Breast epithelium (tissue), 4 donors: ENCODE data around the gene TMEM238L. TPM values are rescaled to one million over a fixed set of nuclear protein-coding genes. Genes with fewer than 3 reads are reported as not detected.

Source experiments
- DNase-seq, 2 donors: peaks; one replicate each; pipeline ENCODE4 v3.0.0-alpha.2; 2019; ENCODE audit warnings: low spot score in 2 of 2
- H3K27ac ChIP-seq, 2 donors: fragments of 200-600 bp; sonication (generic) in 1 of 2; one replicate each; pipeline ENCODE4 v1.5.1; 2016 to 2019; ENCODE audit warnings: mild to moderate bottlenecking in 1 of 2
- H3K27me3 ChIP-seq, 2 donors: fragments of 200-600 bp; sonication (generic) in 1 of 2; one replicate each; pipeline versions ENCODE4 v1.5.1 to v1.6.0; 2017 to 2019; ENCODE audit warnings: control low read depth in 1 of 2, mild to moderate bottlenecking in 1 of 2
- H3K36me3 ChIP-seq: fragments of 200-600 bp; one replicate; pipeline ENCODE4 v1.5.1; 2019
- H3K4me1 ChIP-seq, 2 donors: fragments of 200-600 bp; sonication (generic); one replicate each; pipeline ENCODE4 v1.5.1; 2016 to 2019; ENCODE audit warnings: control low read depth in 1 of 2
- H3K4me3 ChIP-seq, 3 donors: fragments of 200-600 bp; sonication (generic); 1 replicate in 2 of 3; 2 replicates in 1 of 3; pipeline ENCODE4 v1.5.1; 2016 to 2019; ENCODE audit warnings: mild to moderate bottlenecking in 3 of 3, moderate library complexity in 2 of 3
- H3K9me3 ChIP-seq, 2 donors: fragments of 200-600 bp; sonication (generic) in 1 of 2; one replicate each; pipeline ENCODE4 v1.5.1; 2016 to 2019; ENCODE audit warnings: control low read depth in 1 of 2
- POLR2A ChIP-seq: fragments of 450-650 bp; IDR thresholded peaks from one replicate; pipeline ENCODE4 v1.6.1; 2016; ENCODE audit warnings: antibody characterized with exemption, mild to moderate bottlenecking, moderate library complexity
- POLR2AphosphoS5 ChIP-seq, 3 donors: sonication (generic); formaldehyde crosslinking; IDR thresholded peaks; one replicate each; pipeline ENCODE4 v1.6.1; 2017; ENCODE audit warnings: antibody characterized with exemption in 3 of 3
- intact Hi-C: fragments of 100-400 bp; cut with DNase I; formaldehyde crosslinking; loops from one replicate; pipeline ENCODE4 v1.15.1; 2023; ENCODE audit warnings: low total_unique reads
- total RNA-seq, 3 donors: library from RNA; depleted of rRNA; stranded (reverse); fragments of >200 nt; gene quantifications; one replicate each; pipeline ENCODE4 v1.1.0, GENCODE V29; 2016
- TF ChIP-seq, protein P1 (sequence below), 3 donors: fragments of 450-650 bp; IDR thresholded peaks; one replicate each; pipeline ENCODE4 v1.5.1; 2016 to 2017; ENCODE audit warnings: antibody characterized with exemption in 3 of 3, mild to moderate bottlenecking in 3 of 3, moderate library complexity in 3 of 3

The TMEM238L gene
- total RNA-seq, 3 donors from 2014 or later, result 0.66 TPM; not detected in 2

DNA sequence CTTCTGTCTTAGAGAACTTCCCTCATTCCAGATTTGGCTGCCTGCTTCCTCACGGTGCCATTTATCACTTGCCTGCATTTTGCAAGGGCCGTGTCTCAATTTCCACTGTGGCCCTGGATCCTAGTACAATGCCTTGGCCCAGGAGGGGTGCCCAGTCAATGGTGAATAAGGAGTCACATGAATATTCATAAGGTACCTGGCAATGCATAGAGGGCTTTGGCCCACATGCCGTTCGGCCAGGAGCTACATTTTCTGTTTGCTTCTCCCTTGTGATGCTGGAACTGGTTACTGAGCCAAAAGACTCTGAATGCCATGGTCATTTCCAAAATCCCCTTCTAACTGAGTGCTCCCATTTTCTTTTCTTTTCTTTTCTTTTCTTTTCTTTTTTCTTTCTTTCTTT lies 38.8 kb upstream of the TMEM238L start:
- Histone ChIP-seq H3K36me3 (no peaks in the 10 kb centered on the region), H3K27ac (no peak overlapping the region), H3K9me3 (no peaks in the 10 kb centered on the region), H3K4me3 (no peak overlapping the region), H3K4me1 (no peaks in the 10 kb centered on the region), H3K27me3 (no peaks in the 10 kb centered on the region)
- TF ChIP-seq, protein P1, sequence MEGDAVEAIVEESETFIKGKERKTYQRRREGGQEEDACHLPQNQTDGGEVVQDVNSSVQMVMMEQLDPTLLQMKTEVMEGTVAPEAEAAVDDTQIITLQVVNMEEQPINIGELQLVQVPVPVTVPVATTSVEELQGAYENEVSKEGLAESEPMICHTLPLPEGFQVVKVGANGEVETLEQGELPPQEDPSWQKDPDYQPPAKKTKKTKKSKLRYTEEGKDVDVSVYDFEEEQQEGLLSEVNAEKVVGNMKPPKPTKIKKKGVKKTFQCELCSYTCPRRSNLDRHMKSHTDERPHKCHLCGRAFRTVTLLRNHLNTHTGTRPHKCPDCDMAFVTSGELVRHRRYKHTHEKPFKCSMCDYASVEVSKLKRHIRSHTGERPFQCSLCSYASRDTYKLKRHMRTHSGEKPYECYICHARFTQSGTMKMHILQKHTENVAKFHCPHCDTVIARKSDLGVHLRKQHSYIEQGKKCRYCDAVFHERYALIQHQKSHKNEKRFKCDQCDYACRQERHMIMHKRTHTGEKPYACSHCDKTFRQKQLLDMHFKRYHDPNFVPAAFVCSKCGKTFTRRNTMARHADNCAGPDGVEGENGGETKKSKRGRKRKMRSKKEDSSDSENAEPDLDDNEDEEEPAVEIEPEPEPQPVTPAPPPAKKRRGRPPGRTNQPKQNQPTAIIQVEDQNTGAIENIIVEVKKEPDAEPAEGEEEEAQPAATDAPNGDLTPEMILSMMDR (IDR thresholded peaks at IDR 0.05), result no peak
- no peak for TF ChIP-seq POLR2A
- no peak for TF ChIP-seq POLR2AphosphoS5 (IDR thresholded peaks at IDR 0.05)
- intact Hi-C loops, result loop anchor here (10.0 kb wide), 1 partner anchor 108 kb away; the partner anchor contains the start of gene TMEM220
- no peak for DNase-seq

DNA sequence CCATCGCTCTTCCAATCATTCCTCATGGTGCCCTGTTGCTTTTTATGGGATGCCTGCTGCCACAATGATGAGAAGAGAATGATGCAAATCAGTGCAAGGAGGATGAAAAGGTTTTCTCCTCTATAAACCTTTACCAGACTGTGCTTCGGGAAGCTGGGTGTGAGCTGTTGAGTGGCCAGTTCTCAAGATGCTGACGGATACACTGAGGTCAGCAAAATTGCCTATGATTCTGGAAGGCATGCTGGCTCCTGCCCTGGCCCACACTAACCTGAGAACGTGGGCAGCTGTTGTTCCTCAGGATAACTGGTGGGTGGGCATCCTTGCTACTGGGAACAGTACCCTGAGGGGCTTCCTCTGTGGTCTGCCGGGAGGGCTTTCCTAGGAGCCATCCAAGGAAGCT lies 34.8 kb upstream of the TMEM238L start:
- H3K4me1 ChIP-seq, result no peaks in the 10 kb centered on the region
- no peak overlapping the region for H3K4me3 ChIP-seq
- TF ChIP-seq POLR2A (no peak), POLR2AphosphoS5 (IDR thresholded peaks at IDR 0.05) (no peak)
- TF ChIP-seq, protein P1 (IDR thresholded peaks at IDR 0.05), result no peak
- intact Hi-C loops, result loop anchor here (5.0 kb wide), 1 partner anchor 86 kb away; no protein-coding TSS in a partner anchor
- H3K9me3 ChIP-seq, result no peaks in the 10 kb centered on the region
- H3K27ac ChIP-seq, result no peak overlapping the region
- no peaks in the 10 kb centered on the region for H3K27me3 ChIP-seq
- H3K36me3 ChIP-seq, result no peaks in the 10 kb centered on the region
- DNase-seq, result no peak

DNA sequence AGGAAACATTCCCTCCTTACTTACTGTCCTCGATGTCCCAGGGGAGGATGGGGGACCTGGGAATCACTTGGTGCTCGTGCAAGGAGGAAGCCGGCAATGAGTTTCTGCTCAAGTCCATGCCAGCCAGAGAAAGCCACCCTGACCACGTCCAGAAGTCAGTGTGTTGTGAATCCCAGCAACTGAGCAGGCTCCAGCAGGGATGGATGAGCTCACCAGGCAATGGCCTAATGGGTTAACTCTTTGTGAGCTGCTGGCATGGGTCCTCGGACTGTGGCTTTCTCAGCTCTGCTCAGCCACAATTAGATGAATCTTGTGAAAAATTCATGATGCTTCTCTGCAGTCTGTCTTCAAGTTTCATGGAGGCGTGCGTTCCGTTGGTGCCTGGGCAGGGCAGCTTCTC lies 34.0 kb upstream of the TMEM238L start, which contains the start of gene PIRT:
Gene PIRT, minus strand, starts transcription at position 167 of the 400 bp plus-strand sequence. CDS start 12,442 bp downstream, outside the sequence.
- no peak for DNase-seq
- H3K36me3 ChIP-seq, result no peaks in the 10 kb centered on the region
- no peak within 1 kb of the TSS for H3K27ac ChIP-seq
- no peaks in the 10 kb centered on the region for H3K9me3 ChIP-seq
- TF ChIP-seq, protein P1 (IDR thresholded peaks at IDR 0.05), result no peak
- TF ChIP-seq POLR2A (no peak), POLR2AphosphoS5 (IDR thresholded peaks at IDR 0.05) (no peak)
- H3K4me3 ChIP-seq, result no peak within 1 kb of the TSS
- no peaks in the 10 kb centered on the region for H3K4me1 ChIP-seq
- no peaks in the 10 kb centered on the region for H3K27me3 ChIP-seq
- intact Hi-C loops, result loop anchor here (5.0 kb wide), 1 partner anchor 86 kb away; no protein-coding TSS in a partner anchor

DNA sequence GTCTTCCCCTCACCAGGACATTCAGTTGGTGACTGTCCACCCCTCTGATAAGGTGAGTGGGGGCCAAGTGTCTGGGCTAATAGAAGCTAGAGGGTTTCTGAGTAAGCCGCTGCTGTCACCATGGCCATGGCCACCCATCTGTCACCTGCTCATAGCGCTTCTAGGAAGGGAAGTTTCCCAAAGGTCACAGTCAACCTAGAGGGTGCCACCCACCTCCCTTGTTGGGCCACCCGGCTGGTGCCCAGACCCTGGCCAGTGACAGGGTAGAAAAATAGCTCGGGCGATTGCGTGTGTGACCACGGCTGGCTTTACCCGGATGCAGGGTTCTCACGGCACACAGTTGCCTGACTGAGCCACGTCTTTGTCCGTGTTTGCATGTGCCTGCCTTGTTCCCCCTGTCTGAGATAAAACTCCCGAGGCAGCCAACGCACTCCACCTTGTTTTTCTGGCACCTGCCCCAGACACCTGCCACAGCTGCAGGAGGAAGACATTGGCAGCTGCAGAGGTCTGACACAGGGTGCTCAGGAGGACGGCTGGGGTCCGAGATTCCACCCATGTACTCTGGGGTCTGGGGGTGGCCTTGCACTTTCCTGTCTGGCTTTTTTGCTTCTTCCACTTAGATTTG lies 33.2 kb upstream of the TMEM238L start:
- no peak overlapping the region for H3K27ac ChIP-seq
- no peaks in the 10 kb centered on the region for H3K9me3 ChIP-seq
- no peaks in the 10 kb centered on the region for H3K36me3 ChIP-seq
- H3K27me3 ChIP-seq, result no peaks in the 10 kb centered on the region
- no peak for DNase-seq
- intact Hi-C loops, result loop anchor here (5.0 kb wide), 1 partner anchor 85 kb away; no protein-coding TSS in a partner anchor
- H3K4me3 ChIP-seq, result no peak overlapping the region
- no peaks in the 10 kb centered on the region for H3K4me1 ChIP-seq
- TF ChIP-seq, protein P1 (IDR thresholded peaks at IDR 0.05), result no peak
- TF ChIP-seq POLR2AphosphoS5 (IDR thresholded peaks at IDR 0.05) (no peak), POLR2A (no peak)

DNA sequence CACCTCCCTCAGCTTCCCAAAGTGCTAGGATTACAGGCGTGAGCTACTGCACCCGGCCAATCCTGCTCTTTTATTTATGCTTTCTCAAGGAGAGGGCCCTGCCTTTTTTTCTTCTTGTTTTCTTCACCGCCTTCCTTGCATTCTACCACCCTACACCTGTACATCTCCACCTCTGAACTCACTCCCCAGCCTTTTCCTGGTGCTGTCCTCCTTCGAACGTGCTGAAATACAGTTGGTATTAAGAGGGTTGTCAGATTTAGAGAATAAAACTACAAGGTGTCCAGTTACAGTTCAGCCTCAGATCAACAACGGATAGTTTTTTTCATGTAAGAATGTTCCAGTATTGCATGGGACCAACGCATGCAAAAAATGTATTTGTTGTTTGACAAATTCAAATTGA lies 32.2 kb upstream of the TMEM238L start:
- no peaks in the 10 kb centered on the region for H3K4me1 ChIP-seq
- H3K36me3 ChIP-seq, result no peaks in the 10 kb centered on the region
- DNase-seq, result no peak
- H3K9me3 ChIP-seq, result no peaks in the 10 kb centered on the region
- H3K4me3 ChIP-seq, result no peak overlapping the region
- no peak overlapping the region for H3K27ac ChIP-seq
- intact Hi-C loops, result loop anchor here (5.0 kb wide), 1 partner anchor 84 kb away; no protein-coding TSS in a partner anchor
- no peaks in the 10 kb centered on the region for H3K27me3 ChIP-seq
- TF ChIP-seq, protein P1 (IDR thresholded peaks at IDR 0.05), result no peak
- no peak for TF ChIP-seq POLR2A
- TF ChIP-seq POLR2AphosphoS5 (IDR thresholded peaks at IDR 0.05), result no peak
